HG03442 (cell line): ENCODE data around the gene BPIFB2.

Experiments used
- ATAC-seq: cut with Tn5 transposase; IDR thresholded peaks from one replicate; pipeline ENCODE4 v1.9.1; 2021; ENCODE audit warnings: mild to moderate bottlenecking, moderate library complexity; ENCODE audit not compliant: unreplicated experiment

Gene BPIFB2

DNA sequence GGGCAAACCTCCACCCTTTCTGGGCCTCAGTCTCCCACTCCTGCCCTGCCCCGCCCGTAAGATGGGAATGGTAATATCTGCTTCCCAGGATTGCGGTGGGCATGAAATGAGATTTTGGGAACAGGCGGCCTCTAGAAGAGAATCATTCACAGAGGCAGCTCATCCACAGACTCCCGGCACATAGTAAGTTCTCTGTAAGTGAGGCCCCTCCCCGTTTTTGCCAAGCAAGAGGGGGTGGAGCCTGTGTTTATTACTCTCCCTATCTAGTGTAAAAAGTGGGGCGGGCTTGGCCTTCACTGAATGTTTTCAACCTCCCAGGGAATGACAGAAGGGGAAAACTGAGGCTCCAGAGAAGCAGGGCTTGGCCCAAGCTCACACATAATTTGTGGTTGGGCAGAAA, 23.3 kb upstream of the BPIFB2 start:
- ATAC-seq: no peak

GRCh38 chr20:32984631-32985354, 22.7 kb upstream of the BPIFB2 start:
- ATAC-seq: no peak

DNA sequence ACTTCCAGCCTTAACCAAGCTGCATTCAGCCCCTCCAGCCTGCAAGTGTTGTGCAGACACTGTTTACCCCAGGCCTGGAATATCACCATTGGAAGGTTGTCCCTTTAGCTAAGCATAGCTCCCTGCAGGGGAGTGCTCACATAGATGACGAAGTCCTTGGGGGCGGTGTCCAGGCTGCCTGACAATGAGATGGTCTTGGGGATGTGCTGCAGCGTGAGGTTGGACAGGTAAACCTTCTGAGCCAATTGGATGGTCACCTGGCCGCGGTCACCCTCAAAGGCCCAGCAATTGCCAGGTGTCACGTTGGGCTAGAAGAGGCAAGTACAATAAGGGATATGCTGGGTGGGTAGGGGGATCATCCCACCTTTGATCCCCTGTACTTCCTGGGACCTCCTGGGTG, 21.9 kb upstream of the BPIFB2 start:
- ATAC-seq: no peak

DNA sequence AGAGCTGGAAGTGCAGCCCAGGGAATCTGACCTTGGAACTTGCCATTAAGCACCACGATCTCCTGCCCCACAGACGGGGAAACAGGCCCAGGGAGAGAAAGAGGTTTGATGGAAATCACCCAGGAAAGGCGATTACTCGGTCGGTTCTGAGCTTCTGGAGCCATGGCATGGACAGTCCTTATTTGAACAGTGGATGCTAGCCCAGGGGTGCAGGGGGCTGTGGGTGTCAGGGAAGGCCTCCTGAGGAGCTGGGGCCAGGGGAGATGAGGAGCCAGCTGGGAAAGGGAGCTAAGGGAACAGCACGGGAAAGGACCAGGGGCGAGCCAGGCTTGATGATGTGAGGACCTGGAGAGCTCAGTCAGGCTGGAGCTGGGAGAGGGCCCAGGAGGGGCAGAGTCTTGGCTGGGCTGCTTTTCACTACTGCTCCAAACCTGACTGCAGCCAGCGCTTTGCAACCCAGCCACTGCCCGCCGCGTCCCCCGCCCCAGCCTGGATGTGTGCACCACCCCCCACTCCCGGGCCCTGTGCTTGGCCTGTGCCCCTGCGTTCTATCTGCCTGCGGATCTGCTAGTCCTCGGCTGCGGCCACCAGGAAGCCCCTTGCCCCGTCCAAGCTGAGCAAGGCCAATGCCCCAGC, 21.1 kb upstream of the BPIFB2 start:
- no peak for ATAC-seq

- ATAC-seq: no peak
Measured at GRCh38 chr20:32987044-32987825, 20.3 kb upstream of the BPIFB2 start.

DNA sequence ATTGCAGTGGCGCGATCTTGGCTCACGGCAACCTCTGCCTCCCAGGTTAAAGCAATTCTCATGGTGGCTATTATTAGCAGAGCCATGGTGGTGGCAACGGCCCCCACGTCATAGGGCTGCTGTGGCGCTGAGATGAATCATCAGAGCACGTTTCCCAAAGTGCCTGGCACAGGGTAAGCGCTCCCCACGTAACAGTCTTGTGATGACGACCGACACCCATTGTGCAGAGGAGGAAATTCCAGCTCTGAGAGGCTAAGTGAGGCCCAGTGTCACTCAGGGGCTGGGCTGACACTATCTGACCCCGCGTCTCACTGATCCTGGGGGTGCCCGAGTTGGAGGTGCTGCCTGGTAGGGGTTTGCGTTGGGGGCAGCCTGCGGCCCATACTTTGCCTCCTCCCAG, 19.5 kb upstream of the BPIFB2 start:
- ATAC-seq: no peak

GRCh38 chr20:32989507-32990283, 17.8 kb upstream of the BPIFB2 start:
- ATAC-seq: no peak

GRCh38 chr20:32990426-32990825, 17.1 kb upstream of the BPIFB2 start:
- ATAC-seq: no peak

DNA sequence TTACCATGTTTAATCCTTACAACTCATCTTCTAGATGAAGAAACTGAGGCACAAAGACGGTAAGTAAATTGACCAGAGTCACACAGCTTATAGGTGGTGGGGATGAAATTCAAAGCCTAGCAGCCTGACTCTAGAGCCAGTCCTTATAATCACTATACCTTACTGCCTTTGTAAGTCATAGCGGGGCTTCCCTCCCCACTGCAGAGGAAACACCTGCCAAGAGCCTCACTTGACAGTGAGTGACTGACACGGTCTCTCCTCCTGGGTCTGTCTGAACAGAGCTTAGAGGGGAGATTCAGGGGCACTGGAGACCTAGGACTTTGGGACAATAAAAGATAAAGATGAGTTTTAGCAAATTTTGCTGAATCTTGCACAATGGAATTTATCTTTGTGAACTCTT, 16.1 kb upstream of the BPIFB2 start:
- ATAC-seq: no peak

DNA sequence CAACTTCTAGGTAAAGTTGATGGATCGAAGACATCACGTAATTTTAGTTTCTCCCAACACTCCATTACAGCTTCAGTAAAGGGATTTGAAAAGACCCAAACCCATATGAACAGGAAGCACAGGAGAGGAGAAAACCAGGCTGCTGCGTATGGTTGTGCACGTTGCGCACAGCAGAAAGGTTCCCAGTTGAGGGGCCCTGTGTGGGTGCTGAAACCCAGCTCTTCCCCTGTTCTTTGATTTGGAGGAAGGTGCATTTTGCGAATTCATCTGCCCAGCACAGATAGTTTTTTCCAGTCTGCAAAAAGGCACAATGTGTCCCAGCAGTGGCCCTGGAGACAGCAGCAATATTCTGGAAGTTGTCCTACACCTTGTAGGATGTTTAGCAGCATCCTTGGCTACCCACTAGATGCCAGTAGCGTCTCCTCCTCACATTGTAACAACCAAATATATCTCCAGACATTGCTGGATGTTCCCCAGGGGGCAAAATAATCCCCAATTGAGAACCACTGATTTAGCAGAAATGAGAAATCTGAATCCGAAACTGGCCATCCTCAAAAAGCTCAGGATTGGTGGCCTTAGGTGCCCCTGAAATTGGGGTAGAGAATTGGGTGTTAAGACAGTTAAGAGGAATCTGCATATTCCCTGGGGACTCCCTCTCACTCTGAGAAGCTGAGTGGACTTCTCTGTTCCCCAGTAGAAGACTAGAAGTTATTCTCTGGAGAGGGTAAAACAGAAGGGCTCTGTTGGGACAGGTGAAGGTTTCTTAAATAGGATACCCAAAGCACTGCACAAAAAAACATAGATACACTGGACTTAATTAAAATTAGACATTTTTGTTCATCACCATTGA, 15.5 kb upstream of the BPIFB2 start:
- no peak for ATAC-seq

- no peak for ATAC-seq
Measured at GRCh38 chr20:32993496-32994050, 13.9 kb upstream of the BPIFB2 start.

DNA sequence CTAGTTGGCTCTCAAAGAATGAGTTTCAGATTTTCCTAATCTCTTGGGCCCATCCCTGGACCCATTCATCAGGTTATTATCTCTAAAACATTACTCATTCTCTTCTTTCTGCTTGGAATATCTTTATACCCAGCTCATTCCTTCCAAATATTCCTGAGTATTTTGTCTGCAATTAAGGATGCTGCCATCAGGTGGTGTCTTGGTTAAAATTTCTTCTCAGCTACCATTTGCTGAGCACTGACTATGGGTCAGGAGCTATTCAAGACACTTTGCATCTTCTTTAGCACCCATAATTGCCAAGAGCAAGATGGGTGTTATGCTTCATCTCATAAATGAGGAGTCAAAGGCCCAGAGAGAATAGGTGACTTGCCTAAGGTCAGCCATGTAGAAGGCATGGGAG, 11.7 kb upstream of the BPIFB2 start:
- no peak for ATAC-seq

DNA sequence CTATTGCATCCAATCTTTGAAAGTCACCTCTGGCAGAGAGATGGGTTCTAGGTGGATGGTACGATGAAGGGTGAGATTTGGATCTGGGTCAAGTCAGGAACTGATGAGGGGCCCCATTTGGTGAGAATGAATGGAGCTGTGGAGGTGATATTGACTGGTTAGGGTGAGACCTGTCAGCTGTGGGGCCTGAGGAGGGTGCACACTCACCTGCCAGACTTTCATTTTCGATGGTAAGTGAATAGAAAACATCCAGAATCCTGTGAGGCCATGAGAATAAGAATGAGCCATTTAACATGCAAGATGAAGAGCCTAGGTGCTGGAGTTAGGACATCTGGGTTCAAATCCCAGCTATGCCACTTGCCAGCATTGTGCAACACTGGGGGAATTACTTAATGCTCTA, 10.1 kb upstream of the BPIFB2 start:
- ATAC-seq: no peak

DNA sequence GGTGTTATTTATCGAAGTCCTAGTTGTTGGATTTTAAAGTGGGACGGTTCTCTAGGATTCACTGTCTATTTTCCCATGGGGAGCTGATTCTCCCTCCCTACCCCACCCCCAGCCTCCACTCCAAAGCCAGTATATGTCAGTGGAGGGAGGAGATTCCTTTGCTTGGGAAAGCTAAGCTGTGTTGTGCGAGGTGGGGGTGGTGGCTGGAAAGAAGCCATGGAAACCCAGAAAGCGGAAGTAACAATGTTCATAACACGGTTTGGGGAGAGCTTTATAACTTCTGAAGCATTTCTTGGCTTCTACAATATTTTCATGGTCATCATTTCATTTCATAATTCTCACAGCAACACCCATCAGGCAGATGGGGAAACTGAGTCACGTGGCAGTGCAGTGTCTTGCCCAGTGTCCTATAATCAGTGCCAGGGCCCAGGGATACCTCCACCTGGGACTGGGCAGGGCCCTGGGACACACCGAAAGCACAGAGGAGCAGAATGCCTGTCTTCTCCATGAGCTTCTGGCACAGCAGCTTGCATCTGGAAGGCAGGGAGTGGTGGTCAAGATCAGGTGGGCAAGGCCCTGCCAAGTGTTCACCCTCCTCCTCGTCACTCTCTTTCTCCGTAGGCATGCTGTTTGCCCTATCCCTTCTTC, 7.8 kb upstream of the BPIFB2 start:
- no peak for ATAC-seq

GRCh38 chr20:33000802-33001466, 6.6 kb upstream of the BPIFB2 start:
- no peak for ATAC-seq

DNA sequence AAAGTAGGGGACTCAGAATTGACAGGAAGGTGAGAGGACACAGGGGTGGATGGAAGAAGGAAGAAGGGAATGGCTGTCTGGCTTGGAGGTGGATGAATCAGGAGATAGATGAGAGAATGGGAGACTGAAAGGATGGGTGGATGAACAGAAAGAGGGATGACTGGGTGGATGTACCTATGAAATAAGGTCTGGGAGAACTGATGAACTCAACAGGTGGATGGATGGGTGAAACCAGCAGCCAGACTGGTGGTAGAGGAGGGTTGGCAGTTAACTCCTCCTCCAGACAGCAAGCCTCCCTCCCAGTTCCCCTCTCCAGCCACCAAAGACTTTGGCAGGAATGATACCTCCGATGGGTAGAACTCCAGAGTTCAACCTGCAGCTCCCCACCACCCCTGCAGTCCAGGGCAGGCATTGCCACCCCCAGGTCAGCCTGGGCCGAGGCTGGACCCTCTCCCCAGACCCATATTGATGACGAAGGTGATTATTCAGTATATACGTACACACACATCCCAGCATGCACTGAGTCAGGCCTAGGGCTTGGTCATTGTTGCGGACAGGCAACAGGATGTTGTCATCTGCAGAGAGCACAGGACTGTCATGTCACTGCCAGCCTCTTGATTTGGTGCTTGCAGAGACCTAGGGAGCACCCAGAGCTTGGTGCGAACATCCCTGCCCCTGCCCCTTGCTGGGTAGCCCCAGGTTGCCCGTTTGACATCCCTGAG, 5.3 kb upstream of the BPIFB2 start:
- ATAC-seq: no peak

DNA sequence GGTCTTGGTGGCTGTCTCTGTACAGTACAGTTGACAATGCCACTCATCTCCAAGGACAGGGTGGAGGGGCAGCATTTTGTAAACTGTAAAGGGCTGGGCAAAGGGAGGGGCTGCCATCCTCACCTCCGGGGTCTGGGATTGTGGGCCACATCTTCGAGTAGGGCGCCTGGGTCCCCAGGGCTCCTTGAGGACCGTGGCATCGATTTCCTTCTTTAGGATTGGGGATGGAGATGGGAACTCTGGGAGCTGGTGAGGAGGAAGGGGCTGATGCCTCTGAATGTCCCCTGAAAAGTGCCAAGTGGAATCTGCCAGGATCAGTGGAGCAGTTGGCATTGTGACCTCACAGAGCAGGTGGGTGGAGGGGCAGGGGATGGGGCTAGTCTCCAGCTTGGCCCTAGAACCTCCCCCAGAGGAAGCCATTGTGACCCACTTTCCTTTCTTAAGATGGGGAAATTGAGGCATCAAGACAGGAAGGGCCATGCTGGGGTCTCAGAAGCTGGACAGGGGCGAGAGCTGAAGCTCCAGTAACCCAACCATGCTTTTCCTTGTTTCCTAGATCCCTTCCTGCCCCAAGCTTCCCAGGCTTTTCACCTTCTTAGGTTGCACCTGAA, 3.3 kb upstream of the BPIFB2 start, which contains the start of gene SUN5:
TSS of gene SUN5 (minus strand) at position 293 of the 611 bp plus-strand sequence. CDS start at position 200, 93 bp downstream.
- ATAC-seq: no peak

- ATAC-seq: no peak
Measured at GRCh38 chr20:33005132-33005566, 2.4 kb upstream of the BPIFB2 start.
